SK-N-MC (cell line): ENCODE results near the gene GRAP2.

Experiments
- EZH2 ChIP-seq: fragments of 200-600 bp; sonication (generic); IDR thresholded peaks from one replicate; pipeline ENCODE4 v1.6.1; 2017; ENCODE audit warnings: antibody characterized with exemption
- POLR2AphosphoS5 ChIP-seq: IDR thresholded peaks from 2 replicates; pipeline ENCODE4 v1.6.1; 2012; ENCODE audit warnings: mild to moderate bottlenecking, low read depth, low read length, borderline replicate concordance

DNA sequence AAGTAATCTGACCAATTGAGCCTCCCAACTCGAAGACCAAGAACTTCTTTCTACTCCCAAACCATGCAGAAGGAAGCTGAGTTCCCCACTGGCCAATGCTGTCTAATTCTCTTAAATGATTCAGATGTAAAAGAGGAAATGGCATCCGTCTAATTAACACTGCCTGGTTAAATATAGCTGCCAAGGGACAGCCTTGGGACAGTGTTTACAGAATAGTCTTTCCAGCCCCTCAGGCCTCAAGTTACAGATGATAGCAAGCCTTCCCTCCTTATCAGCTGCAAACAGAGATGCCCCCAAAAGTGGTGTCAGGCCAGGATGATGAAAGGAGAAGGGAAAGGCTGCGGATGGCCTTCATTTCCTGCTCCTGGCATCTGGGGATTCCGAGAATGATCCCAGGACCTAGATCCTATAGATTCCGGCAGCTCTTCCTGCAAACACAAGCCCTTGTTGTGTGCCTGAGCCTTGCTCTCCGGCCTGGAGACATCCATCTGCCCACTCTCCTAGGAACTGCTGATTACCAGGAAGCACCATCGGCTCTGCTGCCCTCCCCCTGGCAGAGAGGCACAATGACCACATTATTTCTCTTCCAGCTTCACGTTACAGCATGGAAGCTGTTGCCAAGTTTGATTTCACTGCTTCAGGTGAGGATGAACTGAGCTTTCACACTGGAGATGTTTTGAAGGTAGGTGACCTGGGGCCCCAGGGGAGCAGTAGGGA, 45.8 kb downstream of the GRAP2 start:
- TF ChIP-seq EZH2 (no peak), POLR2AphosphoS5 (no peak)
